SK-N-SH (cell line): ENCODE data around the gene SLC44A5. TPM values are rescaled to one million over a fixed set of nuclear protein-coding genes. Genes with fewer than 3 reads are reported as not detected.
"Not testable (repeated sequence)": the region's sequence is repeated elsewhere in the genome, so short reads cannot be mapped to it uniquely, and the experiment has no call there.

Experiments
- CTCF ChIA-PET: fragments of 300-600, 350-600 bp; formaldehyde crosslinking; extraction: SDS; loops from one replicate; lab custom pipeline; 2021; lab: Yijun Ruan, JAX
- POLR2A ChIA-PET: fragments of 350-600 bp; sonication (Branson Sonifier 250); formaldehyde crosslinking; extraction: SDS; loops from one replicate; lab custom pipeline; 2020; ENCODE audit warnings: antibody characterized with exemption, inconsistent platforms; lab: Yijun Ruan, JAX
- DNase-seq: peaks from one replicate; pipeline ENCODE4 v3.0.0; 2012
- H2AFZ ChIP-seq: fragments of 200-600 bp; sonication (generic); 2 replicates; pipeline ENCODE4 v1.8.1; 2016; ENCODE audit warnings: antibody characterized with exemption, mild to moderate bottlenecking, low read depth
- H3F3A ChIP-seq: fragments of 200-600 bp; sonication (generic); replicated peaks from 2 replicates; pipeline ENCODE3; 2016; ENCODE audit warnings: antibody characterized with exemption, mild to moderate bottlenecking; ENCODE audit not compliant: insufficient read depth
- H3K27ac ChIP-seq, 2 experiments: fragments of 200-500 bp in 1 of 2; fragments of 200-600 bp in 1 of 2; sonication (Bioruptor generic) in 1 of 2; sonication (generic), shearing (Covaris generic) in 1 of 2; 2 replicates each; pipeline versions ENCODE4 v1.5.1 to v1.6.1; 2014 to 2016; ENCODE audit warnings: low read depth in 2 of 2, inconsistent platforms in 1 of 2, low read length in 1 of 2, mild to moderate bottlenecking in 1 of 2, mixed read lengths in 1 of 2
- H3K27me3 ChIP-seq: fragments of 200-600 bp; sonication (generic), shearing (Covaris generic); 2 replicates; pipeline ENCODE4 v1.6.1; 2016; ENCODE audit warnings: mixed run types; ENCODE audit not compliant: insufficient read depth
- H3K36me3 ChIP-seq, 2 experiments: fragments of 200-500 bp in 1 of 2; fragments of 200-600 bp in 1 of 2; sonication (Bioruptor generic) in 1 of 2; sonication (generic) in 1 of 2; replicated peaks in 1 of 2; 2 replicates each; pipeline versions ENCODE3 to v1.5.1; 2014 to 2016; ENCODE audit warnings: low read length in 1 of 2, mild to moderate bottlenecking in 1 of 2; ENCODE audit not compliant: insufficient read depth in 2 of 2, control insufficient read depth in 1 of 2
- H3K4me1 ChIP-seq, 2 experiments: fragments of 200-500 bp in 1 of 2; fragments of 200-600 bp in 1 of 2; sonication (Bioruptor generic) in 1 of 2; sonication (generic), shearing (Covaris generic) in 1 of 2; 2 replicates each; pipeline versions ENCODE4 v1.5.1 to v1.6.1; 2014 to 2016; ENCODE audit warnings: low read depth in 1 of 2, low read length in 1 of 2, mixed run types in 1 of 2; ENCODE audit not compliant: insufficient read depth in 2 of 2, control insufficient read depth in 1 of 2
- H3K4me2 ChIP-seq: fragments of 200-600 bp; sonication (generic), shearing (Covaris generic); 2 replicates; pipeline ENCODE4 v1.6.1; 2017; ENCODE audit warnings: mixed run types
- H3K4me3 ChIP-seq, 2 experiments: fragments of 200-500 bp in 1 of 2; fragments of 200-600 bp in 1 of 2; sonication (Bioruptor generic) in 1 of 2; sonication (generic), shearing (Covaris generic) in 1 of 2; 2 replicates each; pipeline versions ENCODE4 v1.5.1 to v1.8.1; 2014 to 2016; ENCODE audit warnings: low read depth in 2 of 2, inconsistent platforms in 1 of 2, low read length in 1 of 2, mild to moderate bottlenecking in 1 of 2, mixed read lengths in 1 of 2, moderate library complexity in 1 of 2
- H3K79me2 ChIP-seq: fragments of 200-600 bp; sonication (generic); 2 replicates; pipeline ENCODE4 v1.8.1; 2017; ENCODE audit warnings: mild to moderate bottlenecking; ENCODE audit not compliant: insufficient read depth
- H3K9ac ChIP-seq: fragments of 200-600 bp; sonication (generic); 2 replicates; pipeline ENCODE4 v1.6.1; 2017; ENCODE audit warnings: mixed run types
- H3K9me2 ChIP-seq: fragments of 200-600 bp; sonication (generic); 2 replicates; pipeline ENCODE4 v1.6.1; 2017; ENCODE audit warnings: mixed run types
- H3K9me3 ChIP-seq: fragments of 200-600 bp; sonication (generic); 2 replicates; pipeline ENCODE4 v1.6.1; 2017; ENCODE audit warnings: mixed run types, mild to moderate bottlenecking, moderate library complexity
- H4K20me1 ChIP-seq: fragments of 200-600 bp; sonication (generic); 2 replicates; pipeline ENCODE4 v1.6.1; 2017; ENCODE audit warnings: mild to moderate bottlenecking, mixed run types; ENCODE audit not compliant: insufficient read depth
- CHD2 ChIP-seq: fragments of 150-350 bp; IDR thresholded peaks from 2 replicates; pipeline ENCODE4 v1.6.1; 2018; ENCODE audit warnings: low read length; ENCODE audit not compliant: partially characterized antibody
- ELF1 ChIP-seq: IDR thresholded peaks from 2 replicates; pipeline ENCODE4 v1.4.0; 2012
- FOSL2 ChIP-seq: IDR thresholded peaks from 2 replicates; pipeline ENCODE4 v1.4.0; 2012; ENCODE audit warnings: low read depth, mild to moderate bottlenecking, moderate library complexity, borderline replicate concordance
- FOXJ3 ChIP-seq: sonication (generic); formaldehyde crosslinking; IDR thresholded peaks from 2 replicates; pipeline ENCODE4 v1.5.1; 2020; ENCODE audit warnings: mild to moderate bottlenecking, missing genetic modification reagents
- GABPA ChIP-seq: IDR thresholded peaks from 2 replicates; pipeline ENCODE4 v1.4.0; 2012; ENCODE audit warnings: low read depth, mild to moderate bottlenecking
- JUND ChIP-seq: IDR thresholded peaks from 2 replicates; pipeline ENCODE4 v1.4.0; 2012
- MAX ChIP-seq: IDR thresholded peaks from 2 replicates; pipeline ENCODE4 v1.4.0; 2012; ENCODE audit warnings: low read depth
- MEF2A ChIP-seq: IDR thresholded peaks from 2 replicates; pipeline ENCODE4 v1.4.0; 2012; ENCODE audit warnings: low read depth, borderline replicate concordance
- NFIC ChIP-seq: IDR thresholded peaks from 2 replicates; pipeline ENCODE4 v1.4.0; 2012; ENCODE audit warnings: borderline replicate concordance
- NRF1 ChIP-seq: IDR thresholded peaks from 2 replicates; pipeline ENCODE4 v1.6.1; 2012; ENCODE audit warnings: low read depth, mild to moderate bottlenecking, low read length
- POLR2AphosphoS5 ChIP-seq: IDR thresholded peaks from 2 replicates; pipeline ENCODE4 v1.6.1; 2012; ENCODE audit warnings: low read depth, low read length
- RAD21 ChIP-seq: IDR thresholded peaks from 2 replicates; pipeline ENCODE4 v1.6.1; 2012; ENCODE audit warnings: mild to moderate bottlenecking, low read length
- RFX5 ChIP-seq: IDR thresholded peaks from 2 replicates; pipeline ENCODE4 v1.6.1; 2012; ENCODE audit warnings: mild to moderate bottlenecking, improper control_type of control experiment, low read length
- RXRA ChIP-seq: IDR thresholded peaks from 2 replicates; pipeline ENCODE4 v1.4.0; 2012; ENCODE audit warnings: low read depth, mild to moderate bottlenecking, borderline replicate concordance
- SIN3A ChIP-seq: IDR thresholded peaks from 2 replicates; pipeline ENCODE4 v1.6.1; 2012; ENCODE audit warnings: low read depth, mild to moderate bottlenecking, low read length, moderate library complexity, borderline replicate concordance
- TCF12 ChIP-seq: IDR thresholded peaks from 2 replicates; pipeline ENCODE4 v1.4.0; 2012
- WGBS: methylation state at CpG from one replicate; pipeline ENCODE4 v1.1.6; 2017; ENCODE audit warnings: low lambda C conversion rate; 5-methylcytosine and 5-hydroxymethylcytosine counted together
- polyA plus RNA-seq, 3 experiments: library from polyadenylated mRNA; depleted of rRNA; stranded (reverse); fragments of >200 nt; gene quantifications; 2 replicates each; pipeline ENCODE4 v1.2.3, GENCODE V29; 2012

Gene SLC44A5
- polyA plus RNA-seq (2012; rRNA removed) = 4.9 and 7.8 TPM in 2 replicates
- 6.4 and 6.9 TPM in 2 replicates for polyA plus RNA-seq (2012; cell fraction: cytosol; rRNA removed)
- 6.2 and 14.2 TPM in 2 replicates for polyA plus RNA-seq (2012; cell fraction: nucleus; rRNA removed)

GRCh38 chr1:75611014-75611413, at the start of gene SLC44A5:
Gene SLC44A5, minus strand, starts transcription at chr1:75611114. Its CDS starts 69,667 bp downstream, at chr1:75541447.
- CTCF ChIA-PET = no interaction called here
- POLR2A ChIA-PET = no interaction called here

GRCh38 chr1:75655931-75656330, 45.0 kb upstream of the SLC44A5 start:
- DNase-seq = no peak
- H3K4me1 ChIP-seq = no peaks in the 10 kb centered on the region
- no peaks in the 10 kb centered on the region for H3K27me3 ChIP-seq
- H3K9me3 ChIP-seq = no peaks in the 10 kb centered on the region
- no peak overlapping the region for H3K4me2 ChIP-seq
- no peak overlapping the region for H3K9ac ChIP-seq
- H3K79me2 ChIP-seq = no peaks in the 10 kb centered on the region
- POLR2A ChIA-PET = no interaction called here
- H4K20me1 ChIP-seq = no peaks in the 10 kb centered on the region
- H3F3A ChIP-seq = no peaks in the 10 kb centered on the region
- H3K9me2 ChIP-seq = no peaks in the 10 kb centered on the region
- WGBS = 5% methylated on average over 1 of the region's 1 CpG
- no peaks in the 10 kb centered on the region for H3K36me3 ChIP-seq
- no peak overlapping the region for H2AFZ ChIP-seq
- TF ChIP-seq NRF1 (no peak), TCF12 (no peak), CHD2 (no peak), POLR2AphosphoS5 (no peak), JUND (no peak), MEF2A (no peak), RXRA (no peak), RFX5 (no peak), ELF1 (no peak), FOSL2 (no peak)
- TF ChIP-seq, all 33 proteins: peak for 0
- CTCF ChIA-PET = no interaction called here
- H3K4me3 ChIP-seq = no peak overlapping the region
- H3K27ac ChIP-seq = no peak overlapping the region

More at GRCh38 chr1:75611014-75611413, at the start of gene SLC44A5:
- no peaks in the 10 kb centered on the region; the same call in 1 of the 2 replicates for H3K79me2 ChIP-seq
- H3K9ac ChIP-seq = no peak within 1 kb of the TSS
- TF ChIP-seq MAX (no peak), RAD21 (no peak), NFIC (no peak), ELF1 (no peak), SIN3A (no peak), FOXJ3 (no peak), GABPA (no peak)
- H3K9me3 ChIP-seq = no peaks in the 10 kb centered on the region
- no peak for DNase-seq
- peaks cover 0 to 6% of the 10 kb centered on the region in 2 experiments; a peak in 2 of 4 replicates for H3K4me1 ChIP-seq
- WGBS = 45% methylated on average over 1 of the region's 1 CpG
- H3K36me3 ChIP-seq = no peaks in the 10 kb centered on the region
- no peak within 1 kb of the TSS for H2AFZ ChIP-seq
- H4K20me1 ChIP-seq = no peaks in the 10 kb centered on the region
- no peaks in the 10 kb centered on the region for H3F3A ChIP-seq
- H3K4me2 ChIP-seq = no peak within 1 kb of the TSS
- no peaks in the 10 kb centered on the region for H3K27me3 ChIP-seq
- no peak within 1 kb of the TSS for H3K27ac ChIP-seq
- H3K4me3 ChIP-seq = no peak within 1 kb of the TSS
- no peaks in the 10 kb centered on the region for H3K9me2 ChIP-seq

GRCh38 chr1:75647183-75647582, 36.3 kb upstream of the SLC44A5 start:
- H3K4me1 ChIP-seq, H3K79me2 ChIP-seq, H3K27me3 ChIP-seq, H3F3A ChIP-seq, H3K9me2 ChIP-seq, H4K20me1 ChIP-seq, H3K4me3 ChIP-seq, H3K36me3 ChIP-seq, H3K9ac ChIP-seq, H3K4me2 ChIP-seq, H3K27ac ChIP-seq, H2AFZ ChIP-seq, CTCF ChIA-PET, POLR2A ChIA-PET, DNase-seq, H3K9me3 ChIP-seq: not testable (repeated sequence)
- WGBS = no CpG with 5 or more reads among the region's 2 CpGs

GRCh38 chr1:75645153-75645552, 34.2 kb upstream of the SLC44A5 start:
- H3F3A ChIP-seq, POLR2A ChIA-PET, H3K4me1 ChIP-seq, H2AFZ ChIP-seq, DNase-seq, H3K9me2 ChIP-seq, H4K20me1 ChIP-seq, H3K9ac ChIP-seq, H3K4me2 ChIP-seq, H3K4me3 ChIP-seq, H3K36me3 ChIP-seq, H3K27me3 ChIP-seq, H3K9me3 ChIP-seq, H3K27ac ChIP-seq, H3K79me2 ChIP-seq: not testable (repeated sequence)
- WGBS = 74% methylated on average over 4 of the region's 4 CpGs
- CTCF ChIA-PET = interaction anchor here (1.1 kb wide), 1 partner anchor 13 kb away, joined by 3 read pairs; no protein-coding TSS in a partner anchor
